Osteocyte (in vitro differentiated cells): ENCODE data around the gene ACTR2. TPM values are rescaled to one million over a fixed set of nuclear protein-coding genes. Genes with fewer than 3 reads are reported as not detected.
"Not testable (repeated sequence)": the region's sequence is repeated elsewhere in the genome, so short reads cannot be mapped to it uniquely, and the experiment has no call there.

Source experiments
- DNase-seq: peaks from one replicate; pipeline ENCODE4 v3.0.0; 2021; ENCODE audit warnings: mixed read lengths; ENCODE audit not compliant: unreplicated experiment; ENCODE audit errors: extremely low spot score
- H3K27ac Mint-ChIP-seq: one replicate; pipeline ENCODE4 v1.8.0; 2021; ENCODE audit warnings: mild to moderate bottlenecking, mixed read lengths; ENCODE audit not compliant: unreplicated experiment
- H3K27me3 Mint-ChIP-seq: one replicate; pipeline ENCODE4 v1.8.0; 2021; ENCODE audit warnings: mixed read lengths; ENCODE audit not compliant: unreplicated experiment
- H3K36me3 Mint-ChIP-seq: one replicate; pipeline ENCODE4 v1.8.0; 2021; ENCODE audit warnings: mixed read lengths; ENCODE audit not compliant: unreplicated experiment
- H3K4me1 Mint-ChIP-seq: one replicate; pipeline ENCODE4 v1.8.0; 2021; ENCODE audit warnings: mixed read lengths; ENCODE audit not compliant: unreplicated experiment
- H3K4me3 Mint-ChIP-seq: one replicate; pipeline ENCODE4 v1.8.0; 2021; ENCODE audit warnings: mild to moderate bottlenecking, moderate library complexity, mixed read lengths; ENCODE audit not compliant: unreplicated experiment
- H3K9me3 Mint-ChIP-seq: one replicate; pipeline ENCODE4 v1.8.0; 2021; ENCODE audit warnings: mixed read lengths; ENCODE audit not compliant: unreplicated experiment
- total RNA-seq: library from RNA; stranded (reverse); gene quantifications from 2 replicates; pipeline ENCODE4 v1.2.1, GENCODE V29; 2021
- TF ChIP-seq, protein P1 (sequence below): fragments of 200-600 bp; sonication (generic); IDR thresholded peaks from 2 replicates; pipeline ENCODE4 v1.5.0; 2021; ENCODE audit warnings: antibody characterized with exemption, mild to moderate bottlenecking, moderate library complexity

The ACTR2 gene
- total RNA-seq, 1 donor from 2014 or later = 277 TPM

DNA sequence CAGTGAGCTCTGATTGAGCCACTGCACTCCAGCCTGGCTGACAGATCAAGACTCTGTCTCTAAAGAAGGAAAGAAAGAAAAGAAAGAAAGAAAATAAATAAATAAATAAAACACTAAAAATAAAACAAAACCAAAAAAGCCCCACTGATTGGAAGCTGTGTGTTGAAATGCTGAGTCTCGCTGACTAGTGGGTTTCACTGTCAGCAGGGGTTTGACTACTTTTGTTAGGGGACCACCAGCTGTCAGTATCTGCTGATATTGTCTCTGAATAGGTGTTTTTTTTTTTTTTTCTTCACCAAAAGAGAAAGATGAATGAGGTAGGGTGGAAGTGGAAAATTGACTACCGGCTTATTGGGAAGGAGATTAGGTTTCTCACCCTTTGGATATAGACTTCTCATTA lies 12.8 kb upstream of the ACTR2 start:
- H3K36me3 Mint-ChIP-seq = peaks cover 3% of the 10 kb centered on the region

DNA sequence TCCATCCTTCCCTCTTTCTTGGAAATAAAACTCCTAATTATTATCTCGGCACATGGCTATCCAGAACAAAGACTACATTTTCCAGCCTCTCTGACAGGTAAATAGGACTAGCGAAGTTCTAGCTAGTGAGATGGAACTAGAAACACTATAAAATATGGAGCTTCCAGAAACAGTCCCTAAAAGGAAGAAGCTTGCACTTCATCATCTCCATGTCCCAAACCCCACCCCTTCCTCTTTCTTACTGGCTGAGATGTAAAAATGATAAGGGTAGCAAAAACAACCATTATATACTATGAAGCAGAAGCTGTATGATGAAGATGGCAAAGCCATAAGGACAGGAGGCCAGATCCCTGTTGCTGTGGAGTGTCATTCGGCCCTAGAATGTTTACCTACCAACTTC lies 11.7 kb upstream of the ACTR2 start:
- no peaks in the 10 kb centered on the region for H3K27me3 Mint-ChIP-seq
- no peak for DNase-seq
- H3K4me3 Mint-ChIP-seq = no peak overlapping the region
- H3K36me3 Mint-ChIP-seq = peaks cover 3% of the 10 kb centered on the region
- no peak overlapping the region for H3K27ac Mint-ChIP-seq
- H3K4me1 Mint-ChIP-seq = no peaks in the 10 kb centered on the region
- TF ChIP-seq, protein P1, sequence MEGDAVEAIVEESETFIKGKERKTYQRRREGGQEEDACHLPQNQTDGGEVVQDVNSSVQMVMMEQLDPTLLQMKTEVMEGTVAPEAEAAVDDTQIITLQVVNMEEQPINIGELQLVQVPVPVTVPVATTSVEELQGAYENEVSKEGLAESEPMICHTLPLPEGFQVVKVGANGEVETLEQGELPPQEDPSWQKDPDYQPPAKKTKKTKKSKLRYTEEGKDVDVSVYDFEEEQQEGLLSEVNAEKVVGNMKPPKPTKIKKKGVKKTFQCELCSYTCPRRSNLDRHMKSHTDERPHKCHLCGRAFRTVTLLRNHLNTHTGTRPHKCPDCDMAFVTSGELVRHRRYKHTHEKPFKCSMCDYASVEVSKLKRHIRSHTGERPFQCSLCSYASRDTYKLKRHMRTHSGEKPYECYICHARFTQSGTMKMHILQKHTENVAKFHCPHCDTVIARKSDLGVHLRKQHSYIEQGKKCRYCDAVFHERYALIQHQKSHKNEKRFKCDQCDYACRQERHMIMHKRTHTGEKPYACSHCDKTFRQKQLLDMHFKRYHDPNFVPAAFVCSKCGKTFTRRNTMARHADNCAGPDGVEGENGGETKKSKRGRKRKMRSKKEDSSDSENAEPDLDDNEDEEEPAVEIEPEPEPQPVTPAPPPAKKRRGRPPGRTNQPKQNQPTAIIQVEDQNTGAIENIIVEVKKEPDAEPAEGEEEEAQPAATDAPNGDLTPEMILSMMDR = no peak
- no peaks in the 10 kb centered on the region for H3K9me3 Mint-ChIP-seq

More for the DNA sequence above, 12.8 kb upstream of the ACTR2 start:
- no peak for DNase-seq
- no peaks in the 10 kb centered on the region for H3K4me1 Mint-ChIP-seq
- TF ChIP-seq, protein P1 = no peak
- no peak overlapping the region for H3K4me3 Mint-ChIP-seq
- no peaks in the 10 kb centered on the region for H3K9me3 Mint-ChIP-seq
- no peak overlapping the region for H3K27ac Mint-ChIP-seq
- H3K27me3 Mint-ChIP-seq = no peaks in the 10 kb centered on the region

DNA sequence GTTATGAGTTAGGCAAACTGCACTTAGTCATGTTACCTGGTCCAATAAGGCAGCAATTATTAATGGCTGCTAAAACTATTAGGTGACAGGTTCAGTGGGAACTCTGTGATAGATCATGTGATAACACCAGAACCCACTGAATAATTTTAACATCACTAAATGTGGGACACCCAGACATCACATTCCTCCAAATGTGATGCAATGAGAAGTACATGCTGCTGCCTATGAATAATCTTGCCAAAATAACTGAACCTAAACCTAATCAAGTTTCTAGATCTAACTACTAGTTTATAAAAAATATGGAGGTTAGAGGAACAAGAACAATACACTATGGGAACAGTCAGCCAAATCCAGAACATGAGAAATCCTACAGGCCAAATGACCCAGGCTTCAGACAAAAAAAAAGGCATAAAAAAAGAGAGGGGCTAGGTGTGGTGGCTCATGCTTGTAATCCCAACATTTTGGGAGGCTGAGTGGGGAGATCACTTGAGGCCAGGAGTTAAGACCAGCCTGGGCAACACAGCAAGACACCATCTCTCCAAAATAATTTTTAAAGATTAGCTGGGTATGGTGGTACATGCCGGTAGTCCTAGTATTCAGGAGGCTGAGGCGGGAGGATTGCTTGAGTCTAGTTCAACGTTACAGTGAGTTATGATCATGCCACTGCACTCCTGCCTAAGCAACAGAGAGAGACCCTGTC lies 7.0 kb upstream of the ACTR2 start:
- no peaks in the 10 kb centered on the region for H3K27me3 Mint-ChIP-seq

DNA sequence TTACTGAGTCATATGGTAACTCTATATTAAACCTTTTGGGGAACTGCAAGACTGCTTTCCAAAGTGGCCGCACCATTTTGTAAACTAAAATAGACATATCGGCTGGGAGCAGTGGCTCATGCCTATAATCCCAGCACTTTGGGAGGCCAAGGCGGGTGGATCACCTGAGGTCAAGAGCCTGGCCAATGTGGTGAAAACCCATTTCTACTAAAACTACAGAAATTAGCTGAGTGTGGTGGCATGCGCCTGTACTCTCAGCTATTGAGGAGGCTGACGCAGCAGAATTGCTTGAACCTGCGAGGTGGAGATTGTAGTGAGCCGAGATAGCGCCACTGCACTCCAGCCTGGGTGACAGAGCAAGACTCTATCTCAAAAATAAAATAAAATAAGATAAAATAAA lies 6.4 kb upstream of the ACTR2 start:
- H3K4me3 Mint-ChIP-seq, H3K27me3 Mint-ChIP-seq, DNase-seq, H3K4me1 Mint-ChIP-seq, H3K9me3 Mint-ChIP-seq, H3K27ac Mint-ChIP-seq, H3K36me3 Mint-ChIP-seq: not testable (repeated sequence)

More for the DNA sequence above, 7.0 kb upstream of the ACTR2 start:
- Mint-ChIP-seq H3K9me3 (no peaks in the 10 kb centered on the region), H3K27ac (no peak overlapping the region), H3K4me1 (no peaks in the 10 kb centered on the region), H3K4me3 (no peak overlapping the region), H3K36me3 (peaks cover 3% of the 10 kb centered on the region)
- TF ChIP-seq, protein P1 = no peak
- no peak for DNase-seq

DNA sequence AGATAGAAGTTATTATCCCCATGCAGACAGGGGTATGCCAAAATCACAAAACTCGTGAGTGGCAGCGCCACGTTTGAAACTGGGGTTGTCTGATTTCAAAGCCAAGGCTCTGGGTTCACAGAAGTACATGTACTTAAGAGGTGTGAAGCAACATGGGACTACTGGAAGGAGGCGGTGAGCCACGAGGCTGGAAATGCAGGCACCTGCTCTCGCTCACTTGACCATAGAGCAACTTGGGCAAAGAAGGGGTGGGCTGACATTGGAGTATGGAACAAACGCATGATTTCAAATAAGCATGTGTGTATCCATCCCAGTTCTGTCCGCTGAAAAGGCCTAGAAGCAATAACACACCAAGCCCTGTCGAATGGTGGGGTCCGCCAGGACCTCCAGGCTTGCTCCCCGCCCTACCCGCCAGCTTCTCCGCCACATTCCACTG lies 593 bp upstream of the ACTR2 start:
- DNase-seq = no peak
- TF ChIP-seq, protein P1 = no peak

More for the DNA sequence above, 593 bp upstream of the ACTR2 start:
- Mint-ChIP-seq H3K4me3 (peak overlapping the region; percentile 96), H3K27me3 (no peaks in the 10 kb centered on the region), H3K36me3 (peaks cover 2% of the 10 kb centered on the region), H3K9me3 (no peaks in the 10 kb centered on the region), H3K4me1 (peaks cover 37% of the 10 kb centered on the region), H3K27ac (peak overlapping the region; percentile 98)
